H1 (cell line): ENCODE data around the gene CEP350. TPM values are rescaled to one million over a fixed set of nuclear protein-coding genes. Genes with fewer than 3 reads are reported as not detected.

Experiments used
- CTCF ChIA-PET: fragments of 300-600 bp; sonication (Branson Sonifier 250); formaldehyde crosslinking; loops from one replicate; lab custom pipeline; 2021; ENCODE audit not compliant: partially characterized antibody; lab: Charles Lee
- POLR2A ChIA-PET: fragments of 300-600 bp; sonication (Branson Sonifier 250); formaldehyde crosslinking; loops from one replicate; lab custom pipeline; 2021; ENCODE audit warnings: inconsistent platforms; ENCODE audit not compliant: partially characterized antibody; lab: Charles Lee
- DNase-seq, 2 experiments: peaks; one replicate each; pipeline versions ENCODE4 v3.0.0 to v3.0.0-alpha.2; 2010 to 2022; ENCODE audit warnings: low spot score in 2 of 2, low read depth in 1 of 2, mixed read lengths in 1 of 2
- FAIRE-seq: peaks from 2 replicates; lab custom pipeline; 2011; peaks lifted over from hg19 to GRCh38; lab: Jason Lieb, UNC
- H2AFZ ChIP-seq: 2 replicates; pipeline ENCODE4 v1.8.1; 2012; ENCODE audit warnings: low read length, inconsistent platforms
- H2AK5ac ChIP-seq: 2 replicates; pipeline ENCODE4 v1.6.1; 2013; ENCODE audit warnings: low read depth, low read length
- H2BK120ac ChIP-seq: replicated peaks from 2 replicates; pipeline ENCODE3; 2013; ENCODE audit warnings: low read depth, low read length, inconsistent platforms
- H2BK12ac ChIP-seq: 2 replicates; pipeline ENCODE4 v1.6.1; 2013; ENCODE audit warnings: low read depth, low read length
- H2BK15ac ChIP-seq: 2 replicates; pipeline ENCODE4 v1.6.1; 2013; ENCODE audit warnings: low read length
- H2BK20ac ChIP-seq: 2 replicates; pipeline ENCODE4 v1.6.1; 2013; ENCODE audit warnings: low read length
- H2BK5ac ChIP-seq: 2 replicates; pipeline ENCODE4 v1.6.1; 2013; ENCODE audit warnings: low read depth, low read length
- H3K14ac ChIP-seq: 2 replicates; pipeline ENCODE4 v1.6.1; 2013; ENCODE audit warnings: inconsistent platforms; ENCODE audit not compliant: insufficient read length
- H3K18ac ChIP-seq: 2 replicates; pipeline ENCODE4 v1.6.1; 2013; ENCODE audit warnings: low read length; ENCODE audit errors: extremely low read depth
- H3K23ac ChIP-seq: 2 replicates; pipeline ENCODE4 v1.6.1; 2013; ENCODE audit warnings: inconsistent platforms; ENCODE audit not compliant: insufficient read length
- H3K23me2 ChIP-seq: 2 replicates; pipeline ENCODE4 v1.6.1; 2013; ENCODE audit warnings: low read depth, low read length
- H3K27ac ChIP-seq: 2 replicates; pipeline ENCODE4 v1.6.1; 2011; ENCODE audit warnings: low read depth, low read length, inconsistent platforms
- H3K27me3 ChIP-seq, 4 experiments: replicated peaks in 1 of 4; 1 replicate in 1 of 4; 2 replicates in 3 of 4; pipeline versions ENCODE4 v1.6.1 to v1.8.1; 2011 to 2013; ENCODE audit warnings: low read length in 3 of 4, mild to moderate bottlenecking in 3 of 4, inconsistent platforms in 2 of 4, mixed read lengths in 2 of 4, moderate library complexity in 1 of 4; ENCODE audit not compliant: control insufficient read depth in 3 of 4, insufficient read depth in 3 of 4; ENCODE audit errors: extremely low read depth in 1 of 4
- H3K36me3 ChIP-seq, 4 experiments: 2 replicates each; pipeline versions ENCODE4 v1.6.1 to v1.8.1; 2011 to 2013; ENCODE audit warnings: mild to moderate bottlenecking in 4 of 4, low read length in 3 of 4, moderate library complexity in 2 of 4, control low read depth in 1 of 4, inconsistent platforms in 1 of 4; ENCODE audit not compliant: insufficient read depth in 4 of 4, control insufficient read depth in 2 of 4
- H3K4ac ChIP-seq: replicated peaks from 2 replicates; pipeline ENCODE3; 2013; ENCODE audit warnings: low read length, low read depth, mixed read lengths, inconsistent platforms; ENCODE audit not compliant: insufficient read length
- H3K4me1 ChIP-seq, 4 experiments: replicated peaks in 1 of 4; 1 replicate in 1 of 4; 2 replicates in 3 of 4; pipeline versions ENCODE4 v1.6.1 to v1.8.1; 2011 to 2013; ENCODE audit warnings: low read length in 3 of 4, inconsistent platforms in 2 of 4, mixed read lengths in 1 of 4; ENCODE audit not compliant: insufficient read depth in 4 of 4, control insufficient read depth in 3 of 4
- H3K4me2 ChIP-seq, 2 experiments: 2 replicates each; pipeline versions ENCODE4 v1.6.1 to v1.8.1; 2011 to 2013; ENCODE audit warnings: low read depth in 2 of 2, low read length in 2 of 2, control low read depth in 1 of 2, inconsistent platforms in 1 of 2, mild to moderate bottlenecking in 1 of 2; ENCODE audit not compliant: insufficient read depth in 1 of 2
- H3K4me3 ChIP-seq, 4 experiments: fragments of 200-600, 300-600 bp in 1 of 4; sonication (generic), shearing (Covaris generic), sonication (Bioruptor Twin) in 1 of 4; 2 replicates each; pipeline versions ENCODE4 v1.5.1 to v1.8.1; 2011 to 2016; ENCODE audit warnings: low read length in 4 of 4, low read depth in 3 of 4, control low read depth in 2 of 4, inconsistent platforms in 2 of 4, mild to moderate bottlenecking in 2 of 4, mixed read lengths in 1 of 4, moderate library complexity in 1 of 4; ENCODE audit not compliant: insufficient read depth in 2 of 4; ENCODE audit errors: extremely low read depth in 1 of 4
- H3K56ac ChIP-seq: replicated peaks from 2 replicates; pipeline ENCODE3; 2013; ENCODE audit warnings: low read depth, mild to moderate bottlenecking, mixed read lengths, low read length, inconsistent platforms; ENCODE audit not compliant: insufficient read length
- H3K79me1 ChIP-seq: 2 replicates; pipeline ENCODE4 v1.6.1; 2013; ENCODE audit warnings: low read depth, low read length, control low read depth
- H3K79me2 ChIP-seq, 2 experiments: 2 replicates each; pipeline versions ENCODE4 v1.6.1 to v1.8.1; 2012 to 2013; ENCODE audit warnings: low read length in 2 of 2, mild to moderate bottlenecking in 2 of 2, inconsistent platforms in 1 of 2; ENCODE audit not compliant: insufficient read depth in 2 of 2, control insufficient read depth in 1 of 2
- H3K9ac ChIP-seq, 4 experiments: replicated peaks in 1 of 4; 1 replicate in 1 of 4; 2 replicates in 3 of 4; pipeline versions ENCODE4 v1.6.1 to v1.8.1; 2011 to 2013; ENCODE audit warnings: low read depth in 3 of 4, low read length in 3 of 4, control low read depth in 2 of 4, mild to moderate bottlenecking in 2 of 4, moderate library complexity in 2 of 4, inconsistent platforms in 1 of 4; ENCODE audit errors: extremely low read depth in 1 of 4
- H3K9me3 ChIP-seq, 2 experiments: 2 replicates each; pipeline versions ENCODE4 v1.6.1 to v1.8.1; 2012 to 2013; ENCODE audit warnings: mild to moderate bottlenecking in 2 of 2, moderate library complexity in 2 of 2, control low read depth in 1 of 2, inconsistent platforms in 1 of 2, low read depth in 1 of 2, low read length in 1 of 2, mixed read lengths in 1 of 2; ENCODE audit not compliant: insufficient read depth in 2 of 2
- H4K20me1 ChIP-seq, 2 experiments: replicated peaks in 1 of 2; 2 replicates each; pipeline versions ENCODE3 to v1.8.1; 2011 to 2013; ENCODE audit warnings: inconsistent platforms in 2 of 2, low read length in 2 of 2, mild to moderate bottlenecking in 1 of 2; ENCODE audit not compliant: insufficient read depth in 2 of 2, control insufficient read depth in 1 of 2
- H4K5ac ChIP-seq: 2 replicates; pipeline ENCODE4 v1.6.1; 2013; ENCODE audit warnings: low read length, low read depth, mixed read lengths, inconsistent platforms; ENCODE audit not compliant: insufficient read length
- H4K8ac ChIP-seq: 2 replicates; pipeline ENCODE4 v1.8.0; 2013; ENCODE audit warnings: mild to moderate bottlenecking, moderate library complexity, low read length, inconsistent platforms; ENCODE audit not compliant: insufficient read depth; ENCODE audit errors: extremely low read depth
- H4K91ac ChIP-seq: replicated peaks from 2 replicates; pipeline ENCODE3; 2013; ENCODE audit warnings: low read length, mixed read lengths, inconsistent platforms; ENCODE audit not compliant: insufficient read length
- CHD2 ChIP-seq: IDR thresholded peaks from 2 replicates; pipeline ENCODE4 v1.6.1; 2012; ENCODE audit warnings: low read length, improper control_type of control experiment
- CTBP2 ChIP-seq: IDR thresholded peaks from 2 replicates; pipeline ENCODE4 v1.7.0; 2011; ENCODE audit warnings: borderline replicate concordance, mild to moderate bottlenecking, moderate library complexity, mixed read lengths, low read length; ENCODE audit not compliant: insufficient read depth, insufficient read length
- JUND ChIP-seq: IDR thresholded peaks from 2 replicates; pipeline ENCODE4 v1.6.1; 2011; ENCODE audit warnings: mild to moderate bottlenecking, improper control_type of control experiment, low read length
- KDM5A ChIP-seq: fragments of 200-600 bp; IDR thresholded peaks from 2 replicates; pipeline ENCODE4 v1.7.1; 2012; ENCODE audit warnings: mild to moderate bottlenecking, low read length, inconsistent platforms, mixed read lengths
- SP4 ChIP-seq: IDR thresholded peaks from 2 replicates; pipeline ENCODE4 v1.6.1; 2012; ENCODE audit warnings: low read length, inconsistent platforms
- TAF1 ChIP-seq: IDR thresholded peaks from 2 replicates; pipeline ENCODE4 v1.6.1; 2011; ENCODE audit warnings: mild to moderate bottlenecking, low read depth, low read length
- WGBS, 2 experiments: shearing (Covaris generic) in 1 of 2; methylation state at CpG; one replicate each; pipeline versions ENCODE4 v1.1.6 to v1.1.7; 2013 to 2015; ENCODE audit warnings: low lambda C conversion rate in 2 of 2, mixed read lengths in 2 of 2, inconsistent platforms in 1 of 2, low coverage in 1 of 2, missing lambda C conversion rate in 1 of 2; ENCODE audit not compliant: insufficient replicate concordance in 2 of 2, insufficient coverage in 1 of 2, insufficient read length in 1 of 2; ENCODE audit errors: extremely low coverage in 1 of 2, missing lambda C conversion rate in 1 of 2; 5-methylcytosine and 5-hydroxymethylcytosine counted together
- polyA plus RNA-seq, 7 experiments: library from polyadenylated mRNA; depleted of rRNA in 3 of 7; stranded (reverse) in 5 of 7; unstranded in 2 of 7; fragments of >200 nt in 5 of 7; fragments of 200-250 nt in 2 of 7; gene quantifications; 1 replicate in 5 of 7; 2 replicates in 1 of 7; 4 replicates in 1 of 7; pipeline versions ENCODE4 v1.2.1 to v1.2.3, GENCODE V29; 2011 to 2013; ENCODE audit warnings: missing spikeins in 2 of 7, mixed read lengths in 2 of 7
- total RNA-seq: library from RNA; stranded (reverse); fragmentation: NEBNext Ultra II Directional; extraction: Animal tissue kit (Norgen Biotek cat#: 25700); gene quantifications from 2 replicates; pipeline ENCODE4 v1.2.1, GENCODE V29; 2021

Gene CEP350
- total and polyA plus RNA-seq, 2 of the 8 experiments (the other 6 are each of a cell fraction or from before 2014, with no cell fraction given) = 5.6 to 39.4 TPM

- no peak overlapping the region for H3K14ac ChIP-seq
- no peak overlapping the region for H3K18ac ChIP-seq
- H4K91ac ChIP-seq = no peak overlapping the region
- POLR2A ChIA-PET = interaction anchor here (1.2 kb wide), 1 partner anchor 51 kb away, joined by 3 read pairs; the partner anchor contains the start of gene TOR1AIP1
- no peak overlapping the region for H3K9ac ChIP-seq
- H2BK120ac ChIP-seq = no peak overlapping the region
- no peak overlapping the region for H3K23ac ChIP-seq
- H4K20me1 ChIP-seq = no peaks in the 10 kb centered on the region
- no peak overlapping the region for H3K56ac ChIP-seq
- H3K27me3 ChIP-seq = peaks cover 0 to 1% (median 0%) of the 10 kb centered on the region in 4 experiments; a peak in 1 of 7 replicates
- no peaks in the 10 kb centered on the region for H3K79me2 ChIP-seq
- no peak overlapping the region for H2BK15ac ChIP-seq
- no peaks in the 10 kb centered on the region for H3K23me2 ChIP-seq
- no peak overlapping the region for H2BK20ac ChIP-seq
- DNase-seq (no peak), FAIRE-seq (no peak)
- H3K36me3 ChIP-seq = no peaks in the 10 kb centered on the region
- H4K5ac ChIP-seq = no peak overlapping the region
- CTCF ChIA-PET = interaction anchor here (0.8 kb wide), 1 partner anchor 11 kb away, joined by 3 read pairs; no protein-coding TSS in a partner anchor
- H3K4me3 ChIP-seq = no peak overlapping the region
- H3K27ac ChIP-seq = no peak overlapping the region
- no peak overlapping the region for H4K8ac ChIP-seq
- H2BK12ac ChIP-seq = no peak overlapping the region
- no peaks in the 10 kb centered on the region for H3K4me1 ChIP-seq
- H3K79me1 ChIP-seq = no peaks in the 10 kb centered on the region
- 95% methylated on average over 2 of the region's 2 CpGs; no CpG with 5 or more reads in 1 of the 2 experiments for WGBS, 2 experiments
- no peak overlapping the region for H3K4me2 ChIP-seq
- H2AFZ ChIP-seq = no peak overlapping the region
- H2BK5ac ChIP-seq = no peak overlapping the region
- no peak overlapping the region for H2AK5ac ChIP-seq
- no peaks in the 10 kb centered on the region for H3K9me3 ChIP-seq
- H3K4ac ChIP-seq = no peak overlapping the region
- no peak for TF ChIP-seq CHD2
- TF ChIP-seq CTBP2 = no peak
- no peak for TF ChIP-seq TAF1
- no peak for TF ChIP-seq JUND
- no peak for TF ChIP-seq KDM5A
- TF ChIP-seq SP4 = no peak
Measured at GRCh38 chr1:179933219-179933618, 21.4 kb upstream of the CEP350 start.
